HepG2 (cell line): ENCODE measurements around the gene CDH1. TPM values are rescaled to one million over a fixed set of nuclear protein-coding genes. Genes with fewer than 3 reads are reported as not detected.

ENCODE experiments used
- CAMTA2 ChIP-seq: sonication (generic); formaldehyde crosslinking; IDR thresholded peaks from 2 replicates; pipeline ENCODE4 v1.4.0; 2020; ENCODE audit warnings: mild to moderate bottlenecking, missing genetic modification reagents, borderline replicate concordance
- FOXK1 ChIP-seq: sonication (generic); formaldehyde crosslinking; IDR thresholded peaks from 2 replicates; pipeline ENCODE4 v1.4.0; 2020; ENCODE audit warnings: low read depth, missing genetic modification reagents, borderline replicate concordance
- FOXM1 ChIP-seq: sonication (generic); formaldehyde crosslinking; IDR thresholded peaks from 2 replicates; pipeline ENCODE4 v1.5.0; 2020; ENCODE audit warnings: missing genetic modification reagents
- FOXO1 ChIP-seq: sonication (generic); formaldehyde crosslinking; IDR thresholded peaks from 2 replicates; pipeline ENCODE4 v1.4.0; 2020; ENCODE audit warnings: missing genetic modification reagents
- GTF3A ChIP-seq: sonication (generic); formaldehyde crosslinking; conservative IDR thresholded peaks from 2 replicates; pipeline ENCODE4 v1.4.0; 2020; ENCODE audit warnings: mild to moderate bottlenecking, missing genetic modification reagents
- NAIF1 ChIP-seq: sonication (generic); formaldehyde crosslinking; IDR thresholded peaks from 2 replicates; pipeline ENCODE4 v1.5.0; 2020; ENCODE audit warnings: mild to moderate bottlenecking, missing genetic modification reagents, borderline replicate concordance
- NCOA1 ChIP-seq: sonication (generic); formaldehyde crosslinking; IDR thresholded peaks from 2 replicates; pipeline ENCODE4 v1.9.0; 2021; ENCODE audit warnings: missing genetic modification reagents
- PITX1 ChIP-seq: sonication (generic); formaldehyde crosslinking; IDR thresholded peaks from 2 replicates; pipeline ENCODE4 v1.5.1; 2020; ENCODE audit warnings: mild to moderate bottlenecking, missing genetic modification reagents
- RAD21 ChIP-seq: fragments of 450-650 bp; formaldehyde crosslinking; IDR thresholded peaks from 2 replicates; pipeline ENCODE4 v1.5.0; 2020; ENCODE audit warnings: mild to moderate bottlenecking
- RBM39 ChIP-seq: fragments of 200-400 bp; formaldehyde crosslinking; IDR thresholded peaks from one replicate; pipeline ENCODE4 v1.6.1; 2018; ENCODE audit warnings: antibody characterized with exemption, mild to moderate bottlenecking, low read depth, low read length; ENCODE audit not compliant: poor library complexity, severe bottlenecking
- TFDP1 ChIP-seq: IDR thresholded peaks from 2 replicates; pipeline ENCODE4 v1.6.1; 2016; ENCODE audit warnings: missing compliant biosample characterization, missing genetic modification reagents, borderline replicate concordance
- ZBTB42 ChIP-seq: sonication (generic); formaldehyde crosslinking; IDR thresholded peaks from 2 replicates; pipeline ENCODE4 v1.5.0; 2020; ENCODE audit warnings: mild to moderate bottlenecking, missing genetic modification reagents
- ZMYM4 ChIP-seq: sonication (generic); formaldehyde crosslinking; IDR thresholded peaks from 2 replicates; pipeline ENCODE4 v1.8.1; 2023; ENCODE audit warnings: mild to moderate bottlenecking, missing genetic modification reagents
- ZNF44 ChIP-seq: sonication (generic); formaldehyde crosslinking; IDR thresholded peaks from 2 replicates; pipeline ENCODE4 v1.5.1; 2020; ENCODE audit warnings: mild to moderate bottlenecking, missing genetic modification reagents
- ZNF441 ChIP-seq: sonication (generic); formaldehyde crosslinking; IDR thresholded peaks from 2 replicates; pipeline ENCODE4 v1.7.0; 2021; ENCODE audit warnings: missing genetic modification reagents, borderline replicate concordance
- ZNF672 ChIP-seq: sonication (generic); formaldehyde crosslinking; IDR thresholded peaks from 2 replicates; pipeline ENCODE4 v1.8.1; 2022; ENCODE audit warnings: missing genetic modification reagents
- ZNF7 ChIP-seq: IDR thresholded peaks from 2 replicates; pipeline ENCODE4 v1.6.1; 2016; ENCODE audit warnings: missing biosample characterization, missing genetic modification reagents
- polyA plus RNA-seq, 8 experiments: library from polyadenylated mRNA; depleted of rRNA in 3 of 8; stranded (reverse) in 7 of 8; unstranded in 1 of 8; fragments of >200 nt; fragmentation: Illumina TruSeq in 4 of 8; extraction: Trizol in 4 of 8; gene quantifications; 2 replicates each; pipeline versions ENCODE4 v1.2.1 to v1.2.3, GENCODE V29; 2011 to 2016; ENCODE audit warnings: low read depth in 4 of 8, missing spikeins in 1 of 8, mixed read lengths in 1 of 8; ENCODE audit not compliant: insufficient read depth in 1 of 8
- total RNA-seq, 5 experiments: library from RNA; depleted of rRNA; stranded (reverse); fragments of >200 nt; fragmentation: Illumina TruSeq; extraction: Trizol; gene quantifications; 2 replicates each; pipeline ENCODE4 v1.2.3, GENCODE V29; 2016; ENCODE audit warnings: low read depth in 1 of 5
- TF ChIP-seq, protein P1 (sequence below): sonication (generic); formaldehyde crosslinking; IDR thresholded peaks from 2 replicates; pipeline ENCODE4 v1.4.0; 2020; ENCODE audit warnings: missing genetic modification reagents; ENCODE audit errors: not compliant biosample characterization
- TF ChIP-seq, protein P2 (sequence below): sonication (generic); formaldehyde crosslinking; IDR thresholded peaks from 2 replicates; pipeline ENCODE4 v1.8.0; 2022; ENCODE audit warnings: mild to moderate bottlenecking, missing genetic modification reagents, moderate library complexity
- TF ChIP-seq, protein P3 (sequence below): sonication (generic); formaldehyde crosslinking; IDR thresholded peaks from 2 replicates; pipeline ENCODE4 v1.5.1; 2020; ENCODE audit warnings: mild to moderate bottlenecking, missing genetic modification reagents, moderate library complexity
- TF ChIP-seq, protein P4 (sequence below): sonication (generic); formaldehyde crosslinking; IDR thresholded peaks from 2 replicates; pipeline ENCODE4 v1.4.0; 2020; ENCODE audit warnings: mild to moderate bottlenecking, low read depth, missing genetic modification reagents

Gene CDH1
- total and polyA plus RNA-seq, 2 of the 13 experiments (the other 11 are each of a cell fraction or from before 2014, with no cell fraction given) = 0.95 to 9.8 TPM

DNA sequence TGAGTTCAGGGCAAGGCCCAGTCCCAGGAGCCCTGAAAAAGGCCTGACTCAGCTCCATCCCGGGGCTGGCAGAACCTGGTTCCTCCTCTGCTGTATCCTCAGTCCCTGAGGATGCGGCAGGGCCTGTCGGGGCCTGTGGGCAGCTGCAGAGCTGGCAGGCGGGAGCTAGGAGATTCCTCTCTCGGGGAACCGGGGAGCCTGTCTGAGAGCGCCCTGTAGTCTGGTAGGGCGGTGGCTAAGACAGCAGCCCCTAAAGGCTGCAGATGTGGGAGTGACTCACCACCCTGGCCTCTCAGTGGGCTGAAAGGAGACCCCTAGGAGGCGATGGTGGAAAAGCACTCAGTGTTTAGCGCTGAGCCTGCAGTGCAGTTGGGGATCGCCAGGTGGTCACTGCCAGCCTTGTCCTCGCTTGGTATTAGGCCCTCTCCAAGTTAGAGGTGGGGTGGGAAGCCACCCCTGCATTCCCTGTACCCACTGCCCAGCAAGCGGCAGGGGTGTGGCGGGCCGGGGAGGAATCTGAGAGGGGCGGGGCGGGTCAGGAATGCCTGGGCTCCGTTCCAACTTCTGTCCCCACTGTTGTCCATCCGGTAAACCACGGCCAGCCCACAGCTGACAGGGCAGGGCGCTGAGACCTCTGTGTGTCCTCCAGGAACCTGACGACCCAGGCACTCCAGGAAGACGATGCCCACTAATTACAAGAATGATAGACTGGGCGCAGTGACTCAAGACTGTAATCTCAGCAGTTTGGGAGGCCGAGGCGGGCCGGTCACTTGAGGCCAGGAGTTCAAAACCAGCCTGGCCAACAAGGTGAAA is 29.5 kb upstream of the CDH1 start (continued):
- TF ChIP-seq FOXM1 (CRISPR knock-in tag) (no peak), RBM39 (peak; percentile 69), RAD21 (CRISPR knock-in tag) (peak; percentile 83), ZNF672 (CRISPR knock-in tag) (no peak), FOXO1 (CRISPR knock-in tag) (peak; percentile 14; the same call in 1 of the 2 replicates), ZNF441 (no peak), FOXK1 (CRISPR knock-in tag) (no peak), PITX1 (0 out of 2 replicates have a peak, but pooled peaks have one; percentile 22), ZMYM4 (peak; percentile 29; the same call in 1 of the 2 replicates), GTF3A (no peak), CAMTA2 (no peak), TFDP1 (CRISPR knock-in tag) (peak; percentile 7; the same call in 1 of the 2 replicates), ZBTB42 (CRISPR knock-in tag) (no peak), ZNF44 (CRISPR knock-in tag) (no peak), NCOA1 (CRISPR knock-in tag) (no peak), ZNF7 (CRISPR knock-in tag) (no peak), NAIF1 (CRISPR knock-in tag) (0 out of 2 replicates have a peak, but pooled peaks have one; percentile 29)
- TF ChIP-seq, protein P1, sequence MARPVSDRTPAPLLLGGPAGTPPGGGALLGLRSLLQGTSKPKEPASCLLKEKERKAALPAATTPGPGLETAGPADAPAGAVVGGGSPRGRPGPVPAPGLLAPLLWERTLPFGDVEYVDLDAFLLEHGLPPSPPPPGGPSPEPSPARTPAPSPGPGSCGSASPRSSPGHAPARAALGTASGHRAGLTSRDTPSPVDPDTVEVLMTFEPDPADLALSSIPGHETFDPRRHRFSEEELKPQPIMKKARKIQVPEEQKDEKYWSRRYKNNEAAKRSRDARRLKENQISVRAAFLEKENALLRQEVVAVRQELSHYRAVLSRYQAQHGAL (CRISPR knock-in tag) = no peak
- TF ChIP-seq, protein P2, sequence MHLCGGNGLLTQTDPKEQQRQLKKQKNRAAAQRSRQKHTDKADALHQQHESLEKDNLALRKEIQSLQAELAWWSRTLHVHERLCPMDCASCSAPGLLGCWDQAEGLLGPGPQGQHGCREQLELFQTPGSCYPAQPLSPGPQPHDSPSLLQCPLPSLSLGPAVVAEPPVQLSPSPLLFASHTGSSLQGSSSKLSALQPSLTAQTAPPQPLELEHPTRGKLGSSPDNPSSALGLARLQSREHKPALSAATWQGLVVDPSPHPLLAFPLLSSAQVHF (CRISPR knock-in tag) = no peak
- TF ChIP-seq, protein P3, sequence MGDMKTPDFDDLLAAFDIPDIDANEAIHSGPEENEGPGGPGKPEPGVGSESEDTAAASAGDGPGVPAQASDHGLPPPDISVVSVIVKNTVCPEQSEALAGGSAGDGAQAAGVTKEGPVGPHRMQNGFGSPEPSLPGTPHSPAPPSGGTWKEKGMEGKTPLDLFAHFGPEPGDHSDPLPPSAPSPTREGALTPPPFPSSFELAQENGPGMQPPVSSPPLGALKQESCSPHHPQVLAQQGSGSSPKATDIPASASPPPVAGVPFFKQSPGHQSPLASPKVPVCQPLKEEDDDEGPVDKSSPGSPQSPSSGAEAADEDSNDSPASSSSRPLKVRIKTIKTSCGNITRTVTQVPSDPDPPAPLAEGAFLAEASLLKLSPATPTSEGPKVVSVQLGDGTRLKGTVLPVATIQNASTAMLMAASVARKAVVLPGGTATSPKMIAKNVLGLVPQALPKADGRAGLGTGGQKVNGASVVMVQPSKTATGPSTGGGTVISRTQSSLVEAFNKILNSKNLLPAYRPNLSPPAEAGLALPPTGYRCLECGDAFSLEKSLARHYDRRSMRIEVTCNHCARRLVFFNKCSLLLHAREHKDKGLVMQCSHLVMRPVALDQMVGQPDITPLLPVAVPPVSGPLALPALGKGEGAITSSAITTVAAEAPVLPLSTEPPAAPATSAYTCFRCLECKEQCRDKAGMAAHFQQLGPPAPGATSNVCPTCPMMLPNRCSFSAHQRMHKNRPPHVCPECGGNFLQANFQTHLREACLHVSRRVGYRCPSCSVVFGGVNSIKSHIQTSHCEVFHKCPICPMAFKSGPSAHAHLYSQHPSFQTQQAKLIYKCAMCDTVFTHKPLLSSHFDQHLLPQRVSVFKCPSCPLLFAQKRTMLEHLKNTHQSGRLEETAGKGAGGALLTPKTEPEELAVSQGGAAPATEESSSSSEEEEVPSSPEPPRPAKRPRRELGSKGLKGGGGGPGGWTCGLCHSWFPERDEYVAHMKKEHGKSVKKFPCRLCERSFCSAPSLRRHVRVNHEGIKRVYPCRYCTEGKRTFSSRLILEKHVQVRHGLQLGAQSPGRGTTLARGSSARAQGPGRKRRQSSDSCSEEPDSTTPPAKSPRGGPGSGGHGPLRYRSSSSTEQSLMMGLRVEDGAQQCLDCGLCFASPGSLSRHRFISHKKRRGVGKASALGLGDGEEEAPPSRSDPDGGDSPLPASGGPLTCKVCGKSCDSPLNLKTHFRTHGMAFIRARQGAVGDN = peak; percentile 78
- TF ChIP-seq, protein P4, sequence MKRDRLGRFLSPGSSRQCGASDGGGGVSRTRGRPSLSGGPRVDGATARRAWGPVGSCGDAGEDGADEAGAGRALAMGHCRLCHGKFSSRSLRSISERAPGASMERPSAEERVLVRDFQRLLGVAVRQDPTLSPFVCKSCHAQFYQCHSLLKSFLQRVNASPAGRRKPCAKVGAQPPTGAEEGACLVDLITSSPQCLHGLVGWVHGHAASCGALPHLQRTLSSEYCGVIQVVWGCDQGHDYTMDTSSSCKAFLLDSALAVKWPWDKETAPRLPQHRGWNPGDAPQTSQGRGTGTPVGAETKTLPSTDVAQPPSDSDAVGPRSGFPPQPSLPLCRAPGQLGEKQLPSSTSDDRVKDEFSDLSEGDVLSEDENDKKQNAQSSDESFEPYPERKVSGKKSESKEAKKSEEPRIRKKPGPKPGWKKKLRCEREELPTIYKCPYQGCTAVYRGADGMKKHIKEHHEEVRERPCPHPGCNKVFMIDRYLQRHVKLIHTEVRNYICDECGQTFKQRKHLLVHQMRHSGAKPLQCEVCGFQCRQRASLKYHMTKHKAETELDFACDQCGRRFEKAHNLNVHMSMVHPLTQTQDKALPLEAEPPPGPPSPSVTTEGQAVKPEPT (CRISPR knock-in tag) = no peak
